Kasumi-1 (cell line): Measurements from ENCODE around the gene RBMY1J.
"Not testable (repeated sequence)": the region's sequence is repeated elsewhere in the genome, so short reads cannot be mapped to it uniquely, and the experiment has no call there.

ENCODE experiments used
- DNase-seq, 2 experiments: peaks; one replicate each; lab custom pipeline; 2025; lab: John Stamatoyannopoulos, UW

The RBMY1J gene

GRCh38 chrY:22403110-22403509 is at the start of gene RBMY1J:
TSS of gene RBMY1J (plus strand) at chrY:22403410. CDS start at chrY:22405448, 2,038 bp downstream.
- DNase-seq: not testable (repeated sequence)

DNA sequence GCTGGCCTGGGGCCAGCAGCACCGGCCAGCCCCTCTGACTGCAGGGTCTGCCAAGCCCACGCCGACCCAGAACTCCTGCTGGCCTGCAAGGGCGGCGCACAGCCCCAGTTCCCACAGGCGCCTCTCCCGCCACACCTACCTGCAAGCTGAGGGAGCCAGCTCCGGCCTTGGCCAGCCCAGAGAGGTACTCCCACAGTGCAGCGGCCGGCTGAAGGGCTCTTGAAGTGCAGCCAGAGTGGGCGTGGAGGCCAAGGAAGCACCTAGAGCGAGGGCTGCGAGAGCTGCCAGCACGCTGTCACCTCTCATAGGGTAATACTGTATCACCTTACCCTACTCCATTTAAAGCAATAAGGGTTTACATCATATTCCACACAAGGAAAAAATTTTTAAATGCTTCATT is 35.8 kb upstream of the RBMY1J start:
- no peak for DNase-seq

GRCh38 chrY:22370623-22371022 is 32.6 kb upstream of the RBMY1J start:
- no peak for DNase-seq

- no peak for DNase-seq
Measured at GRCh38 chrY:22373494-22373893, 29.7 kb upstream of the RBMY1J start.

- DNase-seq: not testable (repeated sequence)
Measured at GRCh38 chrY:22444718-22445396, 41.6 kb downstream of the RBMY1J start.

- not testable (repeated sequence) for DNase-seq
Measured at GRCh38 chrY:22455522-22455921, 52.3 kb downstream of the RBMY1J start.

- DNase-seq: not testable (repeated sequence)
Measured at GRCh38 chrY:22461962-22462361, 58.8 kb downstream of the RBMY1J start.
